Smooth muscle cell (in vitro differentiated cells): Measurements from ENCODE around the gene BICRA. TPM values are rescaled to one million over a fixed set of nuclear protein-coding genes. Genes with fewer than 3 reads are reported as not detected.
"Not testable (repeated sequence)": the region's sequence is repeated elsewhere in the genome, so short reads cannot be mapped to it uniquely, and the experiment has no call there.

ENCODE experiments used
- DNase-seq: peaks from one replicate; lab custom pipeline; 2025; ENCODE audit not compliant: unreplicated experiment; lab: John Stamatoyannopoulos, UW
- H2AFZ ChIP-seq: fragments of 200-600 bp; sonication (generic); 2 replicates; pipeline ENCODE4 v1.6.0; 2016; ENCODE audit warnings: antibody characterized with exemption, low read depth, mild to moderate bottlenecking
- H3F3A ChIP-seq: fragments of 200-600 bp; sonication (generic); 2 replicates; pipeline ENCODE4 v1.6.0; 2017; ENCODE audit warnings: antibody characterized with exemption, low read depth
- H3K27ac ChIP-seq: fragments of 200-600 bp; sonication (generic); 2 replicates; pipeline ENCODE4 v1.5.1; 2016; ENCODE audit warnings: low read depth, mild to moderate bottlenecking
- H3K27me3 ChIP-seq: fragments of 200-600 bp; sonication (generic); 2 replicates; pipeline ENCODE4 v1.6.1; 2016; ENCODE audit warnings: low read depth, mild to moderate bottlenecking
- H3K36me3 ChIP-seq: fragments of 200-600 bp; sonication (generic); 2 replicates; pipeline ENCODE4 v1.5.1; 2016; ENCODE audit warnings: low read depth
- H3K4me1 ChIP-seq: fragments of 200-600 bp; sonication (generic); 2 replicates; pipeline ENCODE4 v1.5.1; 2016; ENCODE audit warnings: low read depth
- H3K4me2 ChIP-seq: fragments of 200-600 bp; sonication (generic); 2 replicates; pipeline ENCODE4 v1.6.0; 2016; ENCODE audit warnings: mild to moderate bottlenecking
- H3K4me3 ChIP-seq: fragments of 200-600 bp; sonication (generic); 2 replicates; pipeline ENCODE4 v1.5.1; 2016; ENCODE audit warnings: mild to moderate bottlenecking
- H3K79me2 ChIP-seq: fragments of 200-600 bp; sonication (generic); 2 replicates; pipeline ENCODE4 v1.6.0; 2016; ENCODE audit warnings: low read depth, mild to moderate bottlenecking
- H3K9ac ChIP-seq: fragments of 200-600 bp; sonication (generic); 2 replicates; pipeline ENCODE4 v1.6.0; 2016; ENCODE audit warnings: low read depth
- H3K9me3 ChIP-seq: fragments of 200-600 bp; sonication (generic); replicated peaks from 2 replicates; pipeline ENCODE4 v1.5.1; 2016; ENCODE audit warnings: low read depth
- H4K20me1 ChIP-seq: fragments of 200-600 bp; sonication (generic); 2 replicates; pipeline ENCODE4 v1.6.0; 2016; ENCODE audit warnings: low read depth
- WGBS: methylation state at CpG from one replicate; pipeline ENCODE4 v1.1.7; 2016; ENCODE audit warnings: low lambda C conversion rate; 5-methylcytosine and 5-hydroxymethylcytosine counted together
- polyA plus RNA-seq: library from polyadenylated mRNA; unstranded; fragments of >200 nt; fragmentation: Nextera tagmentation; extraction: Ambion mirVana; gene quantifications from 2 replicates; pipeline ENCODE4 v1.2.1, GENCODE V29; 2016
- total RNA-seq: library from RNA; depleted of rRNA; stranded (reverse); fragments of >200 nt; gene quantifications from 2 replicates; pipeline ENCODE4 v1.2.3, GENCODE V29; 2014
- TF ChIP-seq, protein P1 (sequence below): fragments of 200-600 bp; sonication (generic); IDR thresholded peaks from 2 replicates; pipeline ENCODE4 v1.5.1; 2017; ENCODE audit warnings: borderline replicate concordance, mild to moderate bottlenecking, antibody characterized with exemption; ENCODE audit not compliant: insufficient read depth, poor library complexity, severe bottlenecking

The BICRA gene
- total and polyA plus RNA-seq, 2 experiments from 2014 or later, result 3.6 to 10.0 TPM

DNA sequence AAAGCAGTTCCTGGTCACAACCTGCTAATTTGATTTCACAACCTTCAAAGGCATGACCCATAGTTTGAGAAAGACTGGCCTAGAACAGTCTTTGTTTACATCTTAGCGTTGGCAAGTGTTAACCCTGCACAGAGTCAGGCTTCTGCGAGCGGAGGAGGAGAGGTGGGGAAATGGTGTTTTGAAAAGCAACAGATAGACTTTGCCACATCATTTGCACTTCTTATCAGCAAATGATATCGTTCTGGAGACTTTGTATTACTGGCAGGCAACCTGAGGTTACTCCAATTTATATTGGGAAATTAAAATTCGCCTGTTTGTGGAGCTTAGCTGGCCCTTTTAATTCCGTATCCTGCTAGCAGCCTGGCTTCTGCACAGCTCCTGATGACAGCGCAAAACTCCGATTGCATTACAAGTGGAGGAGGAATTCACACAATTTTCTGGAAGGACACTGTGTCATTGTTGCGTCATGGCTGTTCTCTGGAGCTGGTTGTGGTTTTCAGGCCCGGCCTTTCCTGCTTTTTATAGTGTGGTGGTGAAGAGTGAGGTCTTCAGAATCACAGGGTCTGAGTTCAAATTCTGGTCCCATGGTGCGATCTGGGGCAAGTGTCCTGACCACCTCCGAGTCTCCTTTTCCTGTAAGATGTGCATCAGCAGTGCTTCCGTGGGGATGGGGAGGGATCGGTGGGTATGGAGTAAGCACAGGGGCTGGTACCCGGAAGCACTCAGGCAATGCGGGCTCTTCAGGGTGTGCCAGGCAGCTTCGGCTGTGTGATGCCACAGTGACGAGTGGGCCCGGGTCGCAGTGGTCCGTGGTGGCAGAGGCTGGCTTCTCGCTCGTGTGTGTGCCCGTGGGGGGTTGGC is 55.2 kb downstream of the BICRA start:
- Histone ChIP-seq H3K9me3 (no peaks in the 10 kb centered on the region), H3K27me3 (no peaks in the 10 kb centered on the region), H3K4me2 (peak overlapping the region; percentile 53), H3K36me3 (no peaks in the 10 kb centered on the region), H3K79me2 (peaks cover 60% of the 10 kb centered on the region), H4K20me1 (peaks cover 100% of the 10 kb centered on the region), H3K27ac (peak overlapping the region; percentile 92), H3K9ac (peak overlapping the region; percentile 56), H3K4me1 (peaks cover 5% of the 10 kb centered on the region), H3K4me3 (no peak overlapping the region), H3F3A (peaks cover 17% of the 10 kb centered on the region), H2AFZ (no peak overlapping the region)
- TF ChIP-seq, protein P1, sequence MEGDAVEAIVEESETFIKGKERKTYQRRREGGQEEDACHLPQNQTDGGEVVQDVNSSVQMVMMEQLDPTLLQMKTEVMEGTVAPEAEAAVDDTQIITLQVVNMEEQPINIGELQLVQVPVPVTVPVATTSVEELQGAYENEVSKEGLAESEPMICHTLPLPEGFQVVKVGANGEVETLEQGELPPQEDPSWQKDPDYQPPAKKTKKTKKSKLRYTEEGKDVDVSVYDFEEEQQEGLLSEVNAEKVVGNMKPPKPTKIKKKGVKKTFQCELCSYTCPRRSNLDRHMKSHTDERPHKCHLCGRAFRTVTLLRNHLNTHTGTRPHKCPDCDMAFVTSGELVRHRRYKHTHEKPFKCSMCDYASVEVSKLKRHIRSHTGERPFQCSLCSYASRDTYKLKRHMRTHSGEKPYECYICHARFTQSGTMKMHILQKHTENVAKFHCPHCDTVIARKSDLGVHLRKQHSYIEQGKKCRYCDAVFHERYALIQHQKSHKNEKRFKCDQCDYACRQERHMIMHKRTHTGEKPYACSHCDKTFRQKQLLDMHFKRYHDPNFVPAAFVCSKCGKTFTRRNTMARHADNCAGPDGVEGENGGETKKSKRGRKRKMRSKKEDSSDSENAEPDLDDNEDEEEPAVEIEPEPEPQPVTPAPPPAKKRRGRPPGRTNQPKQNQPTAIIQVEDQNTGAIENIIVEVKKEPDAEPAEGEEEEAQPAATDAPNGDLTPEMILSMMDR, result no peak
- DNase-seq, result peak; percentile 11
- WGBS, result 55% methylated on average over 24 of the region's 24 CpGs

DNA sequence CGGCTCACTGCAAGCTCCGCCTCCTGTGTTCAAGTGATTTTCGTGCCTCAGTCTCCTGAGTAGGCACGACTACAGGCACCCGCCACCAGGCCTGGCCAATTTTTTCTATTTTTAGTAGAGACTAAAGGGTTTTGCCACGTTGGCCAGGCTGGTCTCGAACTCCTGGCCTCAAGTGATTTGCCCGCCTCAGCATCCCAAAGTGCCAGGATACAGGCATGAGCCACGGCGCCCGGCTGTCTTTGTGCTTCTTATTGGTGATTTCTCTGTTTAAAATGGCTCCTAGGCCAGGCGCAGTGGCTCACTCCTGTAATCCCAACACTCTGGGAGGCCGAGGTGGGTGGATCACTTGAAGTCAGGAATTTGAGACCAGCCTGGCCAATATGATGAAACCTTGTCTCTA is 59.6 kb downstream of the BICRA start:
- peaks cover 100% of the 10 kb centered on the region for H4K20me1 ChIP-seq

DNA sequence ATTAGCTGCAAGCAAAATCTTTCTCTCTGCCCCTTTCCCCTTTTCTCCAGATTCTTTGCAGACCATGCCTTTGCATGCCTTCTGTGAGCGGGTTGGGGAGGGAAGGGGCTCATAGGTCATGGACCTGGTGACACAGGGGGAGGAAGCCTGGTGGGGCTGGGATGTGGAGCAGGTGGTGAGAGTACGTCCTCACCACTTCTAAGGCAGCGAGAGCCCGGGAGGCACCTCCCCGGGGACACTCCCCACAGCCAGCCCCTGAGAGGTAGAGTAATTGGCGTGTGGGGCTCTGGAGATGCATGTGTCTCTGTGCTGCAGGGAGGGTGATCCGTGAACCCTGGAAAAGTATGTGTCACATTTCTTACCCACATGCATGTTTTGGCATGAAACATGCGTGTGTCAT is 61.8 kb downstream of the BICRA start:
- WGBS, result 97% methylated on average over 8 of the region's 8 CpGs
- no peaks in the 10 kb centered on the region for H3K36me3 ChIP-seq
- H3K9me3 ChIP-seq, result no peaks in the 10 kb centered on the region
- peaks cover 51% of the 10 kb centered on the region for H3K79me2 ChIP-seq
- H3K27ac ChIP-seq, result no peak overlapping the region
- TF ChIP-seq, protein P1, result no peak
- no peaks in the 10 kb centered on the region for H3F3A ChIP-seq
- no peak overlapping the region for H3K9ac ChIP-seq
- no peak overlapping the region for H3K4me3 ChIP-seq
- H3K4me2 ChIP-seq, result no peak overlapping the region
- no peaks in the 10 kb centered on the region for H3K4me1 ChIP-seq
- peaks cover 95% of the 10 kb centered on the region for H4K20me1 ChIP-seq
- H3K27me3 ChIP-seq, result no peaks in the 10 kb centered on the region
- no peak for DNase-seq
- no peak overlapping the region for H2AFZ ChIP-seq

More for the DNA sequence above, 59.6 kb downstream of the BICRA start:
- not testable (repeated sequence) for H3K4me1 ChIP-seq, H3K4me3 ChIP-seq, H2AFZ ChIP-seq, H3K9ac ChIP-seq, DNase-seq, H3K27ac ChIP-seq, H3K9me3 ChIP-seq, H3K36me3 ChIP-seq, H3K4me2 ChIP-seq, H3F3A ChIP-seq, H3K27me3 ChIP-seq
- H3K79me2 ChIP-seq, result peaks cover 60% of the 10 kb centered on the region
- WGBS, result 94% methylated on average over 13 of the region's 13 CpGs

DNA sequence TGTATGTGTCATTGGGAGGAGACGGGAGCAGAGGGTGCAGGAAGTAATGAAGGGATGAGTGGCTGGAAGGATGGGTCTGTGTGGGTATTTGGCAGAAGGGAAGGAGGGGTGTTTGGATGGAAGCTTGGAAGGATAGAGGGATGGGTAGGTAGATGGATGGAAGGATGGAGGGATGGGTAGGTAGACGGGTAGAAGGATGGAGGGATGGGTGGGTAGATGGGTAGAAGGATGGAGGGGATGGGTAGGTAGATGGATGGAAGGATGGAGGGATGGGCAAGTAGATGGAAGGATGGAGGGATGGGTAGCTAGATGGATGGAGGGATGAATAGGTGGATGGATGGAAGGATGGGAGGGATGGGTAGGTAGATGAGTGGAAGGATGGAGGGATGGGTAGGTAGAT is 62.6 kb downstream of the BICRA start:
- TF ChIP-seq, protein P1, result no peak
- Histone ChIP-seq H3K9me3 (no peaks in the 10 kb centered on the region), H3K9ac (no peak overlapping the region), H3K4me1 (no peaks in the 10 kb centered on the region), H4K20me1 (peaks cover 88% of the 10 kb centered on the region), H3K27ac (no peak overlapping the region), H3K4me3 (no peak overlapping the region), H3K79me2 (peaks cover 43% of the 10 kb centered on the region), H3K4me2 (no peak overlapping the region), H3K36me3 (no peaks in the 10 kb centered on the region), H3F3A (no peaks in the 10 kb centered on the region), H2AFZ (no peak overlapping the region), H3K27me3 (no peaks in the 10 kb centered on the region)
- WGBS, result 100% methylated on average over 2 of the region's 2 CpGs
- DNase-seq, result no peak
